MM.1S (cell line): Measurements from ENCODE around the gene ZNF236.

ENCODE experiments used
- DNase-seq: peaks from one replicate; pipeline ENCODE4 v3.0.0-alpha.2; 2015
- H2AFZ ChIP-seq: fragments of 300-600 bp; sonication (generic); 2 replicates; pipeline ENCODE4 v1.6.0; 2016; ENCODE audit warnings: antibody characterized with exemption, low read length
- H3F3A ChIP-seq: fragments of 300-600 bp; sonication (generic); 2 replicates; pipeline ENCODE4 v1.6.1; 2016; ENCODE audit warnings: mild to moderate bottlenecking, antibody characterized with exemption, low read length, moderate library complexity, mixed read lengths; ENCODE audit not compliant: insufficient read depth
- H3K27ac ChIP-seq: fragments of 300-600 bp; sonication (generic); 2 replicates; pipeline ENCODE4 v1.5.1; 2016; ENCODE audit warnings: mild to moderate bottlenecking, low read length
- H3K27me3 ChIP-seq: fragments of 300-600 bp; sonication (generic); replicated peaks from 2 replicates; pipeline ENCODE4 v1.6.0; 2016; ENCODE audit warnings: low read length; ENCODE audit not compliant: insufficient read depth
- H3K36me3 ChIP-seq: fragments of 300-600 bp; sonication (generic); replicated peaks from 2 replicates; pipeline ENCODE4 v1.6.1; 2016; ENCODE audit warnings: mild to moderate bottlenecking, low read length, mixed read lengths; ENCODE audit not compliant: insufficient read depth
- H3K4me1 ChIP-seq: fragments of 300-600 bp; sonication (generic); 2 replicates; pipeline ENCODE4 v1.6.1; 2016; ENCODE audit warnings: low read length, mixed read lengths
- H3K4me2 ChIP-seq: fragments of 300-600 bp; sonication (generic); 2 replicates; pipeline ENCODE4 v1.6.0; 2016; ENCODE audit warnings: low read depth, low read length
- H3K4me3 ChIP-seq: fragments of 300-600 bp; sonication (generic); 2 replicates; pipeline ENCODE4 v1.5.1; 2016; ENCODE audit warnings: low read length, mixed read lengths
- H3K79me2 ChIP-seq: fragments of 300-600 bp; sonication (generic); 2 replicates; pipeline ENCODE4 v1.6.1; 2016; ENCODE audit warnings: mixed run types, low read length, mixed read lengths
- H3K9ac ChIP-seq: fragments of 300-600 bp; sonication (generic); 2 replicates; pipeline ENCODE4 v1.6.1; 2016; ENCODE audit warnings: low read length, mixed read lengths
- H3K9me2 ChIP-seq: fragments of 300-600 bp; sonication (generic); replicated peaks from 2 replicates; pipeline ENCODE4 v1.6.1; 2016; ENCODE audit warnings: mild to moderate bottlenecking, low read length, mixed read lengths; ENCODE audit not compliant: insufficient read depth
- H3K9me3 ChIP-seq: fragments of 300-600 bp; sonication (generic); replicated peaks from 2 replicates; pipeline ENCODE4 v1.6.1; 2016; ENCODE audit warnings: mild to moderate bottlenecking, low read length, mixed read lengths; ENCODE audit not compliant: insufficient read depth
- H4K20me1 ChIP-seq: fragments of 300-600 bp; sonication (generic); 2 replicates; pipeline ENCODE4 v1.6.1; 2016; ENCODE audit warnings: mild to moderate bottlenecking, low read length, moderate library complexity, mixed read lengths; ENCODE audit not compliant: insufficient read depth
- EZH2 ChIP-seq: fragments of 300-600 bp; sonication (generic); optimal IDR thresholded peaks from 2 replicates; pipeline ENCODE3; 2017; ENCODE audit warnings: low read depth, mild to moderate bottlenecking, antibody characterized with exemption, low read length, mixed read lengths
- EZH2phosphoT487 ChIP-seq: fragments of 300-600 bp; sonication (generic); IDR thresholded peaks from 2 replicates; pipeline ENCODE4 v1.6.1; 2018; ENCODE audit warnings: antibody characterized with exemption, low read length
- TF ChIP-seq, protein P1 (sequence below): fragments of 300-600 bp; sonication (generic); IDR thresholded peaks from 2 replicates; pipeline ENCODE4 v1.5.1; 2016; ENCODE audit warnings: antibody characterized with exemption, low read length, mixed read lengths

The ZNF236 gene

DNA sequence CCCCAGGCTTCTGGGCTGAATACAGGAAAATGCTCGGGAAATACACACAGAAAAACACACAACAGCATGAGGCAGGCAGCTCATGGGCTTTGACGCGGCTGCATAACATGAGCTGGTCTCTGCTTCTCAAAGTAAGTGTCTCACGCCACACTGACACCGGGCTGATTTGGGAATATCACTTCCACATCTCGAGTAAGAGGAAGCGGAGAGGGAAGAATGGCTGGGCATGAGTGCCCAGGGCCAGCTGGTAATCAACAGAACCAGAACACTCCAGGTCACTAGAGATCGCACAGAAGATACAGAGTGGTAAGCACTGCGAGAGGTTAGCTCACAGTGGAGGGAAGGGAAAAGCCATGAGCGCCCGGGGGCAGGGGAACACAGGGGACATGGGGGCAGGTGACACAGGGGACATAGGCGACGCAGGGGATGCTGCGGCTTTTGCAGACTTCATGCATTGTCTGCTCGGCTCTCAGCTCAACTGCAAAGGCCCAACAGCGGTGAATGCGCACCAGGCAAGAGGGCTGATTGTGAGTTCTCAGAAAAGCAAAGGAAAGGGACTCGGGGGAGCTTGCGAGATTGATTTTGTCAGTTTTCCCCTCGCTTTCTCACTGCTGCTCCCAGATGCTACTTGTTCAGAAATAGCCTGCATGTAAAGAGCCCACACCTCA is 168.8 kb downstream of the ZNF236 start:
- Histone ChIP-seq H3K9me3 (no peaks in the 10 kb centered on the region), H3K27ac (no peak overlapping the region), H3K9me2 (no peaks in the 10 kb centered on the region), H3F3A (no peaks in the 10 kb centered on the region), H3K27me3 (no peaks in the 10 kb centered on the region), H2AFZ (no peak overlapping the region), H3K9ac (no peak overlapping the region), H3K79me2 (no peaks in the 10 kb centered on the region), H3K4me1 (no peaks in the 10 kb centered on the region), H4K20me1 (no peaks in the 10 kb centered on the region), H3K4me3 (no peak overlapping the region), H3K36me3 (no peaks in the 10 kb centered on the region), H3K4me2 (no peak overlapping the region)
- TF ChIP-seq EZH2phosphoT487, result no peak
- TF ChIP-seq EZH2, result no peak
- TF ChIP-seq, protein P1, sequence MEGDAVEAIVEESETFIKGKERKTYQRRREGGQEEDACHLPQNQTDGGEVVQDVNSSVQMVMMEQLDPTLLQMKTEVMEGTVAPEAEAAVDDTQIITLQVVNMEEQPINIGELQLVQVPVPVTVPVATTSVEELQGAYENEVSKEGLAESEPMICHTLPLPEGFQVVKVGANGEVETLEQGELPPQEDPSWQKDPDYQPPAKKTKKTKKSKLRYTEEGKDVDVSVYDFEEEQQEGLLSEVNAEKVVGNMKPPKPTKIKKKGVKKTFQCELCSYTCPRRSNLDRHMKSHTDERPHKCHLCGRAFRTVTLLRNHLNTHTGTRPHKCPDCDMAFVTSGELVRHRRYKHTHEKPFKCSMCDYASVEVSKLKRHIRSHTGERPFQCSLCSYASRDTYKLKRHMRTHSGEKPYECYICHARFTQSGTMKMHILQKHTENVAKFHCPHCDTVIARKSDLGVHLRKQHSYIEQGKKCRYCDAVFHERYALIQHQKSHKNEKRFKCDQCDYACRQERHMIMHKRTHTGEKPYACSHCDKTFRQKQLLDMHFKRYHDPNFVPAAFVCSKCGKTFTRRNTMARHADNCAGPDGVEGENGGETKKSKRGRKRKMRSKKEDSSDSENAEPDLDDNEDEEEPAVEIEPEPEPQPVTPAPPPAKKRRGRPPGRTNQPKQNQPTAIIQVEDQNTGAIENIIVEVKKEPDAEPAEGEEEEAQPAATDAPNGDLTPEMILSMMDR, result no peak
- no peak for DNase-seq

DNA sequence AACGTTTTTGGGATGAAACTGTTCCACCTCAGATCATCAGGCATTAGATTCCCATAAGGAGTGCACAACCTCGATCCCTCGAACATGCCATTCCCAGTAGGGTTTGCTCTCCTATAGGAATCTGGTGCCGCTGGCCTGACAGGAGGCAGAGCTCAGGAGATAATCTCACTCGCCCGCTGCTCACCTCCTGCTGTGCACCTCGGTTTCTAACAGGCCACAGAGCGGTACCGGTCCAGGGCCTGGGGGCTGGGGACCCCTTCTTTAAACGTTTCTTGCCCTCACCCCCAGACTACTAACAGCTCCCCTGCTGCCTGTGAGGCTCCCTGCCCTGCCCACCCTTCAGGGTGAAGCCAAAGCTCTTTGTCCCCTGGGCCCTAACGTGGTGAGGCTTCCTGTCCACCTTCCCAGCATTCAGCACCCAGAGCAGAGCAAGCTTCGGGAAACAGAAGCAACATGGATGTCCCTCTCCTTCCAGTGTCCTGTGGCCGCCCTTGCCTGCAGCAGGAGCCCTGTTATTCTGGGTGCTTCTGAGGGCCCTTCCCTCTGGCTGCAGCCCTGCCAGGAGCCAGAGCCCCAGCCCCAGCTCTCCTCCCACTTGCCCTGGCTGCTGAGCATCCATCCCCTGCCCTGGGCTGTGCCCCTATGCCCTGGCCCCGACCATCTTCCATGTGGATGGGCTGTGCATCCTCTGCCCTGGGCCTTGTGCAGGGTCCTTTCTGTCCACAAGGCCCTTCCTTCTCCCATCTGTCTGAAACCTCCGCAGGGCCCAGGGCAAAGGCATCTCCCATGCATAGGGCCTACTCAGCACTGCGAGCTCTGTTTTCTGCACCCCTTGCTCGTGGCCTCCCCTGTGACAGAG is 170.1 kb downstream of the ZNF236 start:
- H3K9me2 ChIP-seq, result no peaks in the 10 kb centered on the region
- H3K36me3 ChIP-seq, result no peaks in the 10 kb centered on the region
- no peaks in the 10 kb centered on the region for H3F3A ChIP-seq
- no peak overlapping the region for H2AFZ ChIP-seq
- H4K20me1 ChIP-seq, result no peaks in the 10 kb centered on the region
- no peaks in the 10 kb centered on the region for H3K79me2 ChIP-seq
- no peak for DNase-seq
- H3K27ac ChIP-seq, result no peak overlapping the region
- H3K9ac ChIP-seq, result no peak overlapping the region
- no peak overlapping the region for H3K4me3 ChIP-seq
- no peaks in the 10 kb centered on the region for H3K9me3 ChIP-seq
- no peaks in the 10 kb centered on the region for H3K4me1 ChIP-seq
- H3K27me3 ChIP-seq, result no peaks in the 10 kb centered on the region
- H3K4me2 ChIP-seq, result no peak overlapping the region
- TF ChIP-seq EZH2, result no peak
- TF ChIP-seq, protein P1, result no peak
- TF ChIP-seq EZH2phosphoT487, result no peak

DNA sequence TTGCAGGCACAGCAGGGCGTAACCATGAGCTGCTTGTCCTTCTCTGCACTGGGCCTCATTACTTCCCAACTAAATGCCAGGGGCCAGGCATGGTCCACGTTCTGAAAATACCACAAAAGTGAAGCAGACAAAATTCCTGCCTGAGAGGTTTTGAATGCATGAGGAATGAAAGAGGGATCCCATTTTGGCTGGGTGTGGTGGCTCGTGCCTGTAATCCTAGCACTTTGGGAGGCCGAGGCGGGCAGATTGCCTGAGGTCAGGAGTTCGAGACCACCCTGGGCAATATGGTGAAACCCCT is 170.7 kb downstream of the ZNF236 start:
- Histone ChIP-seq H2AFZ (no peak overlapping the region), H4K20me1 (no peaks in the 10 kb centered on the region), H3K9me2 (no peaks in the 10 kb centered on the region), H3F3A (no peaks in the 10 kb centered on the region), H3K4me2 (no peak overlapping the region), H3K4me3 (no peak overlapping the region), H3K79me2 (no peaks in the 10 kb centered on the region), H3K4me1 (no peaks in the 10 kb centered on the region), H3K27ac (no peak overlapping the region), H3K9me3 (no peaks in the 10 kb centered on the region), H3K27me3 (no peaks in the 10 kb centered on the region), H3K36me3 (no peaks in the 10 kb centered on the region), H3K9ac (no peak overlapping the region)
- no peak for TF ChIP-seq EZH2
- TF ChIP-seq, protein P1, result no peak
- no peak for TF ChIP-seq EZH2phosphoT487
- no peak for DNase-seq
